K562 (cell line): Measurements from ENCODE around the gene VPS13D.

Source experiments
- CHD2 ChIP-seq: IDR thresholded peaks from 2 replicates; pipeline ENCODE4 v1.6.1; 2011; ENCODE audit warnings: low read depth, low read length
- ELK1 ChIP-seq: sonication (generic); formaldehyde crosslinking; IDR thresholded peaks from 2 replicates; pipeline ENCODE4 v1.8.1; 2022; ENCODE audit warnings: missing genetic modification reagents
- FOXM1 ChIP-seq, 2 experiments: fragments of 450-650 bp in 1 of 2; sonication (generic) in 1 of 2; formaldehyde crosslinking in 1 of 2; IDR thresholded peaks; 2 replicates each; pipeline versions ENCODE4 v1.6.1 to v1.9.0; 2017 to 2022; ENCODE audit warnings: low read depth in 2 of 2, mild to moderate bottlenecking in 2 of 2, missing genetic modification reagents in 1 of 2, moderate library complexity in 1 of 2
- LARP7 ChIP-seq: fragments of 450-650 bp; IDR thresholded peaks from 2 replicates; pipeline ENCODE4 v1.6.1; 2016
- RFX5 ChIP-seq: IDR thresholded peaks from 2 replicates; pipeline ENCODE4 v1.6.1; 2011; ENCODE audit warnings: low read depth, mild to moderate bottlenecking, improper control_type of control experiment, low read length
- RNF219 ChIP-seq: fragments of 250-450 bp; sonication (Bioruptor Pico); IDR thresholded peaks from 2 replicates; pipeline ENCODE4 v1.5.0; 2022; ENCODE audit warnings: mild to moderate bottlenecking
- UBTF ChIP-seq, 2 experiments: IDR thresholded peaks; 2 replicates each; pipeline ENCODE4 v1.6.1; 2012; ENCODE audit warnings: improper control_type of control experiment in 2 of 2, low read depth in 2 of 2, low read length in 2 of 2, borderline replicate concordance in 1 of 2
- ZC3H8 ChIP-seq: fragments of 450-650 bp; IDR thresholded peaks from 2 replicates; pipeline ENCODE4 v1.6.1; 2017
- ZNF277 ChIP-seq: fragments of 250-450 bp; sonication (Bioruptor Pico); IDR thresholded peaks from 2 replicates; pipeline ENCODE4 v1.8.0; 2022; ENCODE audit warnings: inconsistent platforms, mild to moderate bottlenecking, moderate library complexity, borderline replicate concordance

- TF ChIP-seq UBTF (IDR thresholded peaks at IDR 0.05; ENCODE audit: borderline replicate concordance in 1 of 2, low read depth in 2 of 2, low read length in 2 of 2): no peak
- no peak for TF ChIP-seq FOXM1 (IDR thresholded peaks at IDR 0.05; ENCODE audit: low read depth)
- TF ChIP-seq FOXM1 (CRISPR knock-in tag; IDR thresholded peaks at IDR 0.05; ENCODE audit: low read depth): no peak
- no peak for TF ChIP-seq ZC3H8
- no peak for TF ChIP-seq ELK1 (CRISPR knock-in tag)
- TF ChIP-seq LARP7: no peak
- TF ChIP-seq CHD2: no peak
- no peak for TF ChIP-seq ZNF277 (CRISPR knock-in tag)
- no peak for TF ChIP-seq RNF219 (CRISPR knock-in tag)
- TF ChIP-seq RFX5: no peak
Observed at GRCh38 chr1:12445257-12445656, 215.4 kb downstream of the VPS13D start.
